GM21423 (cell line): ENCODE measurements around the gene CPSF3.
"Not testable (repeated sequence)": the region's sequence is repeated elsewhere in the genome, so short reads cannot be mapped to it uniquely, and the experiment has no call there.

Experiments used
- ATAC-seq: cut with Tn5 transposase; IDR thresholded peaks from one replicate; pipeline ENCODE4 v1.9.1; 2021; ENCODE audit warnings: mild to moderate bottlenecking, moderate library complexity; ENCODE audit not compliant: unreplicated experiment

Gene CPSF3

DNA sequence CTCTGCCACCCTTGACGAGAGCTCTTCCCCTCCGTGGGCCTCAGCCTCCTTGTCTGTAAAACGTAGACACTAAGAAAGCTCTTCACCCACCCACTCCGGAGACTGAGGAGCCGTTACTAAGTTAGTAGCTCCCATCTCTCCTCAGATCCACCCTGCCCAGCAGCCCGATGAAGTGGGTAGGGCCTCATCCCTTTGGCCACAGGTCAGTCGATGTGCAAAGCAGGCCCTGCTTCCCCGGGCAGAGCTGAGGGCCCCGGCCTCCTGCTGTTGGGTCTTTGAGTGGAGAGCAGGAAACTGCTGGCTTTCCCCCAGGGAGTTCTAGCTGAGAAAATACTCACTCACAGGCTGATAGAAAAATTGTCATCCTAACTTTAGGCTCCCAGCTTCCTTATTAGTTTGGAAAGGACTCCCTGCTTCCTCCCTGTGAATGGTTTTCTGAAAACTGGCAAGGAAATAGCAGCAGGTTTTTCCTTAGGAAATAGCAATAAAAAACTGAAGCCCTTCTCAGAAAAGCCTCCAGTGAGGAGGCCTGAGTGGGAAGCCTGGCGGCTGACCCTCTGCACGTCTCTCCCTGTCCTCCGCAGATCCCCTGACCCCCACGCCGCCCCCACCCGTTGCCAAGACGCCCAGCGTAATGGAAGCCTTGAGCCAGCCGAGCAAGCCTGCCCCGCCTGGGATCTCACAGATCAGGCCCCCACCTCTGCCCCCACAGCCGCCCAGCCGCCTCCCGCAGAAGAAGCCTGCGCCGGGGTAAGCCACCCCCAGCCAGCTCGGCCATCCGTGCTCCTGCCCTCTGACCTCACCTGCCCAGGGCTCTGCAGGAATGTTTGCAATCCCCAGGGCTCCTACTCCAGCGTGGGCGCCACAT lies 30.3 kb upstream of the CPSF3 start:
- no peak for ATAC-seq

- no peak for ATAC-seq
These were observed 28.6 kb upstream of the CPSF3 start for GRCh38 chr2:9394816-9395215.

DNA sequence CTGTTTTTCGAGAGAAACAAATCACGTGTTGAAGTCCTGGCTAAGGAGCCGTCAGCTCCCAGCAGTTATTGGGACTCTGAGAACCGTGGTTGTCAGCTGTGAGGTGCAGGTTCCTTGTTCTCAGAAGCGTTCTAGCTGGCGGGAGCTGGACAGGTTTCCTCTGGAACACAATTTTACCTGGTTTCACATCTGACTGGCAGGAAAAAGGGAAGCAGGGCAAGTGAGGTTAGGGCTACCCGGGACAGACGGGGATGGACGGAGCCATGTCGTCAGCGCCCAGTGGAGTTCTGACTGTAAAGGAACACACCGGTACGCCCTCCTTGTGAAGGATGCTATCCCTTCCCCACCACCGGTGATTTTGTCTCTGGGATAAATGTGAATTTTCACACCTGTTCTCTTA lies 26.3 kb upstream of the CPSF3 start:
- no peak for ATAC-seq

DNA sequence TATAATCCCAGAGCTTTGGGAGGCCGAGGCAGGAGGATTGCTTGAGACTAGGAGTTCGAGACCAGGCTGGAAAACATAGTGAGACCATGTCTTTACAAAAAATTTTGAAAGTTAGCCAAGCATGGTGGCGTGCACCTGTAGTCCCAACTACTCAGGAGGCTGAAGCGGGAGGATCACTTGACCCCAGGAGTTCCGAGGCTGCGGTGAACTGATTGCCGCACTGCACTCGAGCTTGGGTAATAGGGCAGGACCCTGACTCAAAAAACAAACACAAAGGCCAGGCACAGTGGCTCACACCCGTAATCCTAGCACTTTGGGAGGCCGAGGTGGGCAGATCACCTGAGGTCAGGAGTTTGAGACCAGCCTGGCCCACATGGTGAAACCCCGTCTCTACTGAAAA lies 25.2 kb upstream of the CPSF3 start:
- not testable (repeated sequence) for ATAC-seq

DNA sequence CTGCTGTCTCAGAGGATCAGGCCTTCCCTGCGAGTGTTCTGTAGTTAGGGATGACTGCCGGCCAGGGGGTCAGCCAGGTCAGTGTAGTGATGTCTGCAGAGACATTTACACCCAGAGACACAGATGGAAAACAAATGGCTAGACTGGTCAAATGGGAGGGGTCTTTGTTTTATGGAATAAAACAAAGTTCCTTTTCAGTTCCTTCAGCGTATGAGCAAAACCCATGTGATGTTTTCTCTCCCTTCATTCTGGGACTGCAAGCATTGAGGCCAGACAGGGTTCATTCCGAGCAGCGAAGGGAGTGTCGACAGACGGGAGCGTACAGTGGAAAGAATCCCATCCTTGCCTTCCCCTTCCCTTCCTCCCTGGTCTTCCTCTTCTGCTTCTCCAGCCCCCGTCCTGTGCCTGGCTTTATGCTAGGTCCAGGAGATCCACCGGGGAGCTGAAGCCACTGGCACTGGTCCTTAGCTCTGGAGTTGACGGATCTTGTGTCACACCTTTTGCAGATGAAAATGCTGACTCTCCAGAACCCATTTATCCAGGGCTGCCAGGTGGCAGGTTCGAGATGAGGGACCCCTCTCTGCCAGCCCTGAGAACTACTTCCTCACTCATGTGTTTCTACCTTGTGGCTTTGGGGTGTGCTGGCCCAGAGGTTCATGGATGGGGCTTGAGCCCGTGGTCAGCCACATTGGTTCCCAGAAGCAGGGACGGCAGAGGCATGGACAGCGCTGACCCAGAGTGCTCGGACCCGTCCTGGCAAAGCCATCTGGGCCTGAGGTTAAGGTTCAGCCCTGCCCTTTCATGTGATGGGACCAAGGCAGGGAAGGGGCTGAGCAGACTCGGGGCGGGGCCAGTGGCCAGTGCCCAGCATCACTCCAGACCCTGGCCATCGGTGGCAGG lies 24.3 kb upstream of the CPSF3 start:
- no peak for ATAC-seq

GRCh38 chr2:9400268-9401058 lies 23.0 kb upstream of the CPSF3 start:
- ATAC-seq, result no peak

DNA sequence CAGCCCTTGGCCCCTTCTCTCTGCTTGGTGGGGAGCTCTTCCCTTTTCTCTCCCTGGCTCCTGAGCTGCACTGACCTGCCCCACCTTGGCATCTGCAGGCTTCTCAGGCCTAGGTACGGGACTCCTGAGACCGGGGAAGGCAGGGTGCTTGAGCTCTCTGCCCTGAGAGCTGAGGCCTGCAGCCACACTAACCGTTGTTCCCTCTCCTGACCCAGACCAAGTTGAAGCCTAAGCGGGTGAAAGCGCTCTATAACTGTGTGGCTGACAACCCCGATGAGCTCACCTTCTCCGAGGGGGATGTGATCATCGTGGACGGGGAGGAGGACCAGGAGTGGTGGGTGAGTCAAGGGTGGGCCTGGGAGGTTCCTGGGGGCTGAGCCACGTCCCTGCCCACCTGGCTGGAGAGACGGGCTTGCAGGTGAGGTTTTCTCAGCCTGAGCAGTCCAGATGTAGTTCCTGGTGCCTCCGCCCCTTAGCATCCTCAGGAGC lies 22.4 kb upstream of the CPSF3 start:
- no peak for ATAC-seq

DNA sequence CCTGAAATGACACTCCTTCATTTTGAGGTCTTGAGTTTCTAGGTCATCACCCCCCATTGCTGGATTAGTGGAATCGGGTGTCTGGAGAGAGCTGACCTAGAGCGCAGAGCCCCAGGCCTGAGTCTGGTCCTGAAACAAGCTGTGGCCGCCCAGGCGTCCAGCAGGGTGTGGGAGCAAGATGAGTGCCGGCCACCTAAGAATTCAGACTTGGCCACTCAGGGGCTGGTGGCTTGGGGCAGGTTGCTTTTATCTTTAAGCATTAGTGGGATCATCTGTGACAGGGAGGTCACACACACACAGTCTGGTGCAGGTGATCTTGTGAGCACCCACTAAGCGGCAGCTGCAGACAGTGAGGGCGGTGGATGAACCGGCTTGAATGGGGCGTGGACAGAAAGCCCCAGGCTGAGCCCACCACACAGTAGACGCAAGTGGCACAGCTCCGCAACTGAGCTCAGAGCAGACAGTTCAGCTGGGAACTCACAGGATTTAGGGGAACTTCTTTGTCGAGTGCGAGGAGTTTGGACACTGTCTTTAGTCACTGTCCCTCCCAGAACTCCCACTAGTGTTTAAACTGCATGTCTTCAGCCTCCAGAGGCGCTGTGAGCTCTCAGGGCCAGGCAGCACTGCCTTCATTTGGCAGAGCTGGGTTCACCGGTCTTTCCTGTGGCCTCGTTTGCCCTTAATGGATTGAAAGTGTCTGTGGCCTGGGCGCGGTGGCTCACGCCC lies 21.6 kb upstream of the CPSF3 start:
- no peak for ATAC-seq

GRCh38 chr2:9403924-9404323 lies 19.5 kb upstream of the CPSF3 start:
- no peak for ATAC-seq

DNA sequence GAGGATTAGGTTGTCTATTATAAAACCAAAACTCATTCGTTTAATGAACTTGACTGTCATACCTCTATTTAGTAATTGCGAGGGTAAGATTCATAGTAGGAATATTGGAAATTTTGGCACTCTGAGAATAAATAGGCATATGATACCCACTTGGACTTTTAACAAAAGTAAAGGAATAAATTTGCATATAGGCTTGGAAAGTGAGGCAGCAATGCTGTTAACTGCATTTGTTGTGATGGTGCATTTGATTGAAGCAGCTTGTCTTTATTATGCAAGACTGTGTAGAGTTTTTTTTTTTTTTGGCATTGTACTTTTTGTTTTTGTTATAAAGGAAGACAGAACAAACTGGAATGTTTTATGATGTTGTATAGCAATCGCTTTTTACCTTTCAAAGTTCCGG lies 19.0 kb upstream of the CPSF3 start:
- no peak for ATAC-seq

DNA sequence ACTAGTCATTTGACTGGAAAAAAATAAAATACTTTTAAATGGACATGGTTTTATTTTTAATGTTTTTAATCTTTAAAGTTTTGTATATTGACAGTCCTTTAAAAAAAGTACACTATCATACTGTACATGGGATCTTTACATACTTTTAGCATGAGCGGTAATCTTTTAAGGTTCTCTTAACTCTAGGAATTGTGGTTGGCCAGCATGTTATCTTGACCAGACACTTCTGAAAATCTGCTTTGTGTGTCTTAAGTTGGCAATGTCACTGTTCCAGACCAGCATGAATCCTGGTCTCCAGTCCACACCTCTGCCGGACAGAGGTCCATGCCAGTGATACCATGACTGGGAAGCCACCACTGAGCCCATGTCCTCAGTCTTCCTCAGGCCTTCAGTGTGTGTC lies 17.8 kb upstream of the CPSF3 start:
- ATAC-seq, result no peak

DNA sequence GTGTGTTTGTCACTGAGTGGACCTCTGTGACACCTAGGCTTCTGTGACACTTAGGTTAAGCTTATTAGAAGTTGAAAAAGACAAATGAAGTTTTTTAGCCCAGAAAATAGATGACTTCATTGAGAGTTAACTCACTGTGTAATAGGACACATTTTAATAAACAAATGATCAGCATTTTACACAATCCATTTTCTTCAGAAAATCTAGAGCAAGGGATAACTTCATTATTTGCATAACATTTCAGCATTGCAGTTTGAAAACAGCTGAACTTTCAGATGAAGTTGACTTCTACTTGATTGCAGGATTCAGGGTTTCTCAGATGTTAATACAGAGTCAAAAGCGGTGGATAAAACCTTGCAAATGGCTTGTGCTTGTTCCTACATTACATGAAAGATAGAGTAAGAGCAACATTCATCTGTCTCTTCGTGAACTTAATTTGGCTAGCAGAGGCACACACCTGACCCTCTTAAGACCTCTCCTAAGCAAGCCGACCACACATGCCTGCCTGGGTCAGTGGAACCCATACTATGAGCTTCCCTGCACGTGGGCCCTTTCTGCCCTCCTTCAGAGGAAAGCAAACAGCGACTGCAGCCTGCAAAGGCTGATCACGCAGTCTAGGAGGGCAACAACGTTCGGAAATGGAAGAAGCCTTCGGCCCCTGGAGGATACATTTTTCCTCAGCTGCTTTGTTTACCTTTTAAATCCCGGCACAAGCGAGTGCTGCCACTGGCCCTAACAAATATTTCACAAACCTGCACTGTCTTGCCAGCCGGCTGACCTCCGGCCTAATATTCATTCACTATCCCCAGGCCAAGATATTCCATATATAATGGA lies 16.7 kb upstream of the CPSF3 start:
- ATAC-seq, result no peak

- no peak for ATAC-seq
These were observed 16.1 kb upstream of the CPSF3 start for GRCh38 chr2:9407363-9407811.

DNA sequence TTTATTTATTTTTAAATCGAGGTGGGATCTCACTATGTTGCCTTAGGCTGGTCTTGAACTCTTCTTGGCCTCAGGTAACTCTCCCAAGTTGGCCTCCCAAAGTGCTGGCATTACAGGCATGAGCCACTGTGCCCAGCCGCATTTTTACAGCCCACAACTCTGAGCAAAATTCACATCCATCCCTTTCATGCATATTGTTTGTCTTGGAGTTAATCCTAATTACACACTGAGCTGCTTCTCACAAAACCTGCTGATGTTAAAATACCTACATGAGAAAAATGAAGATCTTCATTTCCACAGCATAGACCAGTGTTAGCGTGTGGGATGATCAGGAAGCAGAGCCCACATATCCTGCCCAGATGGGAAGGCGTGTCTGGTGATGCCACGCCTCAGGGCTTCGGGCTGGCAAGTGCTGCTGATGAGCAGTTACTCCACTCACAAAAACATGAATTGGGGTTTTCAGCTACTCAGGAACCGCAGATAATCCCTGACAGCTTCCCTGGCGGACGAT lies 14.8 kb upstream of the CPSF3 start:
- ATAC-seq, result no peak

GRCh38 chr2:9410108-9410507 lies 13.3 kb upstream of the CPSF3 start:
- peak; percentile 92 for ATAC-seq

GRCh38 chr2:9412781-9413180 lies 10.7 kb upstream of the CPSF3 start:
- no peak for ATAC-seq

GRCh38 chr2:9415516-9416169 lies 7.8 kb upstream of the CPSF3 start:
- ATAC-seq, result no peak

DNA sequence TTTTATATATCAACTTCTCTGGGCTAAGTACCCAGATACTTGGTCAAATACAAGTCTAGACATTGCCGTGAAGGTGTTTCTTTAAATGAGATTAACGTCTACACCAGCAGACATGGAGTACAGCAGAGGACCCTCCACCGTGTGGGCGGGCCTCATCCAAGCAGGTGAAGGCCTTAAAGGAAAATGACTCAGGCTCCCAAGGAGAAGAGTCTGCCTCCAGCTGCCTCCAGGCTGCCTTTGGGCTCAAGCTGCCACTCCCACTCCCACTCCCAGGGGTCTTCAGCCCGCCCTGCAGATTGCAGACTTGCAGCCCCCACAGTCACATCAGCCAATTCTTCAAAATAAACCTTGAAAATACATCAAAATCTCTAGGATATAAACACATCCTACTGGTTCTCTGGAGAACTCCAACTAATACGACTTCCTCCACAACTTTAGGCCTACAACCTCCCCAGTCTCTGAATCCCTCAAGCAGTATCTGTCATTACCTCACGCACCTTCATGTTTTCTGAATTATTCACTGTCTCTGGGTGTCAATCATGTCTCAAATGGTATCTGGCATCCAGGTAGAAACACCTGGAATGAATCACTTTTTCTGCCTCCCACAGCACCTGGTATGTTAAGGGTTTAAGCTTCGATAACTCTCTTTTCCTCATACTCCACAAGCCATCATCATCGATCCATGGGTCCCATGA lies 7.0 kb upstream of the CPSF3 start:
- ATAC-seq, result no peak
